ENCODE measurements around the gene DHX16.

The DHX16 gene

DNA sequence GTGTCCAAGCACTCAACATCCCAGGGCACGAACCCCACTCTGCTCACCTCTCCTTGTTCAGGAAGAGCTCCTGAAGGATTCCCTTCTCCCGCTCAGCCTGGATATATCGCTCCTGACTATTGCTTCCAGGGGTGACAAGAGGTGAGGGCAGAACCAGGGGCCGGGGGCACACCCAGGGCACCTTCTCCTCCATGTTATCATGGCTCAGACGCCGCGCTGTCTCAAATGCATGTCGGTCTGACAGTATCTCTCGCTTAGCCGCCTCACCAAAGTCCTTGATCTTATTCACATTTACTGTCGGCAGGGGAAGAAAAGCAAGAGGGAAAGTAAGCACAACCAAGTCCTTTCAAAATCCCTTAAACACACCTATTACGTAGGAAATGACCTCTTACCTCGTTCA is 68.8 kb downstream of the DHX16 start:
- H3K36me3 ChIP-seq (ENCODE audit: control insufficient read depth in 2 of 2, insufficient read depth in 2 of 2, low read length in 2 of 2), result peaks cover 81 to 82% of the 10 kb centered on the region in 2 donors
- H3K27me3 ChIP-seq (ENCODE audit: control insufficient read depth in 2 of 2, insufficient read depth in 2 of 2, low read length in 2 of 2), result no peaks in the 10 kb centered on the region
- no peaks in the 10 kb centered on the region for H3K4me1 ChIP-seq (ENCODE audit: control insufficient read depth in 2 of 2, insufficient read depth in 2 of 2, low read length in 2 of 2)
- no peaks in the 10 kb centered on the region for H3K9me3 ChIP-seq (ENCODE audit: control insufficient read depth in 2 of 2, low read length in 2 of 2)
- H3K4me3 ChIP-seq (ENCODE audit: low read length in 2 of 2), result no peak overlapping the region
- no peak overlapping the region for H3K27ac ChIP-seq (ENCODE audit: low read depth in 2 of 2, low read length in 2 of 2)
- no peak overlapping the region for H3K9ac ChIP-seq (ENCODE audit: low read depth in 1 of 2, low read length in 2 of 2)

All from mucosa of rectum (tissue), 2 donors.